Measurements from ENCODE around the gene MYO9A.
"Not testable (repeated sequence)": the region's sequence is repeated elsewhere in the genome, so short reads cannot be mapped to it uniquely, and the experiment has no call there.

Gene MYO9A

DNA sequence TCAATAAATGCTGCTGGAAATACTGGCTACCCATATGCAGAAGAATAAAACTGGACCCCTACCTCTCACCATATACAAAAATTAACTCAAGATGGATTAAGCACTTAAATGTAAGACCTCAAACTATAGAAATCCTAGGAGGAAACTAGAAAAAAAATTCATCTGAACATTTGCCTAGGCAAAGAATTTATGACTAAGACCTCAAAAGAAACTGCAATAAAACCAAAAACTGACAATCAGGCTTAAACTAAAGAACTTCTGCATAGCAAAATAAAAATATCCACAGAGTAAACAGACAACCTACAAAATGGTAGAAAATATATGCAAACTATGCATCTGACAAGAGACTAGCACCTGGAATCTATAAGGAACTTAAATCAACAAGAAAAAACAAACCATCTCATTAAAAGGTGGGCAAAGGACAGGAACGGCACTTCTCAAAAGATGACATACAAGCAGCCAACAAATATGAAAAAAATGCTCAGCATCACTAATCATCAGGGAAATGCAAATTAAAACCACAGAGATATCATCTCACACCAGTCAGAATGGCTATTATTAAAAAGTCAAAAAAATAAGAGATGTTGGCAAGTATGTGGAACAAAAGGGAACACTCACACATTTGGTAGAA is 47.0 kb downstream of the MYO9A start:
- no peaks in the 10 kb centered on the region for H3K4me1 ChIP-seq (ENCODE audit: control insufficient read depth, insufficient read depth, low read length)
- no peaks in the 10 kb centered on the region for H3K36me3 ChIP-seq (ENCODE audit: control insufficient read depth, insufficient read depth, low read length)
- no peak overlapping the region for H3K27ac ChIP-seq (ENCODE audit: insufficient read depth, low read depth, low read length, poor library complexity, severe bottlenecking)
- WGBS, 2 experiments = 89% methylated on average over 1 of the region's 1 CpG
- H3K4me3 ChIP-seq (ENCODE audit: insufficient read depth, low read depth, low read length) = no peak overlapping the region
- H3K27me3 ChIP-seq (ENCODE audit: control insufficient read depth, insufficient read depth, low read length, poor library complexity, severe bottlenecking) = no peaks in the 10 kb centered on the region
- no peaks in the 10 kb centered on the region for H3K9me3 ChIP-seq (ENCODE audit: control insufficient read depth, low read length)

DNA sequence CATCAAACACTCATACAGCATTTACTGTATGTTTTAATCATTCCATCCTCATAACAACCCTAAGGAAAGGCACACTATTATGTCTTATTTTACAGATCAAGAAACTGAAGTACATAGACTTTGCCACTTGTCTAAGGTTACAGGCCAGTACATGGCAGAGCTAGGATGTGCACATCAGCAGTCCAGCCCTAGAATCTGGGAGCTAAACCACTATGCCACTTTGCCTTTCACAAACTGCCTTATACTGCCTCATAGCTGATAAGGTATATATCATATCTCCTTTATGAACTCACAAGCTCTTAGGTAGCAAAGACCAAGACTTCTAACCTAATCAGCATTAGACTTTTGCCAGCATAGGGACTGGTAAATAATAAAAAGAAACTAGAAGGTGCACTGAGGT is 49.1 kb downstream of the MYO9A start:
- H3K4me1 ChIP-seq (ENCODE audit: control insufficient read depth, insufficient read depth, low read length) = no peaks in the 10 kb centered on the region
- H3K27me3 ChIP-seq (ENCODE audit: control insufficient read depth, insufficient read depth, low read length, poor library complexity, severe bottlenecking) = no peaks in the 10 kb centered on the region

DNA sequence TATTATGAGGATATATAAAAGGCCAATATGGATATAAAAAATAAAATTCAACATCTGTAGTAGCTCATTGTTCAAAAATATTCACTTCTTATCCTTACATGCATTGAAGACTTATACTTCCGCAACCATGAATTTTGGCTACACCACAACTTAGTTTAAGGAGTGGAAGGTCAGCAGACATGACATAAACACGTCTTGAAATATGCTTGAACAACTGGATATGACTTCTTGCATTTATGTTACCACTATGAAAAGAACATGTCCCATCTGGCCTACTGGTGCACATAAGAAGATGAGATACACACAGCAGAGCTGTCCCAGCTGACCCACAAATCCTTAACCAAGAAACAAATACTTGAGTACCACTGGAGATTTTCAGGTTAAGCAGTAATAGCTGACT is 52.1 kb downstream of the MYO9A start:
- Histone ChIP-seq H3K4me1 (ENCODE audit: control insufficient read depth, insufficient read depth, low read length) (no peaks in the 10 kb centered on the region), H3K4me3 (ENCODE audit: insufficient read depth, low read depth, low read length) (no peak overlapping the region), H3K27ac (ENCODE audit: insufficient read depth, low read depth, low read length, poor library complexity, severe bottlenecking) (no peak overlapping the region), H3K27me3 (ENCODE audit: control insufficient read depth, insufficient read depth, low read length, poor library complexity, severe bottlenecking) (no peaks in the 10 kb centered on the region), H3K36me3 (ENCODE audit: control insufficient read depth, insufficient read depth, low read length) (no peaks in the 10 kb centered on the region), H3K9me3 (ENCODE audit: control insufficient read depth, low read length) (no peaks in the 10 kb centered on the region)
- WGBS, 2 experiments = 90 to 96% methylated on average over 2 of the region's 2 CpGs

More for the DNA sequence above, 49.1 kb downstream of the MYO9A start:
- no peaks in the 10 kb centered on the region for H3K36me3 ChIP-seq (ENCODE audit: control insufficient read depth, insufficient read depth, low read length)
- no peak overlapping the region for H3K4me3 ChIP-seq (ENCODE audit: insufficient read depth, low read depth, low read length)
- H3K27ac ChIP-seq (ENCODE audit: insufficient read depth, low read depth, low read length, poor library complexity, severe bottlenecking) = no peak overlapping the region
- H3K9me3 ChIP-seq (ENCODE audit: control insufficient read depth, low read length) = no peaks in the 10 kb centered on the region

DNA sequence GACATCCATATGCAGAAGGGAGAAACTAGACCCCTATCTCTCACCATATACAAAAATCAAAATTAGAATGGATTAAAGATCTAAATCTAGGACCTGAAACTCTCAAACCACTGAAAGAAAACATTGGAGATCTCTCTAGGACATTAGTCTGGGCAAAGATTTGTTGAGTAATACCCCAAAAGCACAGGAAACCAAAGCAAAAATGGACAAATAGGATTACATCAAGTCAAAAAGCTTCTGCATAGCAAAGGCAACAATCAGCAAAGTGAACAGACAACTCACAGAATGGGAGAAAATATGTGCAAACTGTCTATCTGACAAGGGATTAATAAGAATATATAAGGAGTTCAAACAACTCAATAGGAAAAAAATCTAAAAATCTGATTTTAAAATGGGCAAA is 54.8 kb downstream of the MYO9A start:
- Histone ChIP-seq H3K9me3 (ENCODE audit: control insufficient read depth, low read length) (no peaks in the 10 kb centered on the region), H3K4me1 (ENCODE audit: control insufficient read depth, insufficient read depth, low read length) (no peaks in the 10 kb centered on the region), H3K27ac (ENCODE audit: insufficient read depth, low read depth, low read length, poor library complexity, severe bottlenecking) (no peak overlapping the region), H3K4me3 (ENCODE audit: insufficient read depth, low read depth, low read length) (no peak overlapping the region), H3K36me3 (ENCODE audit: control insufficient read depth, insufficient read depth, low read length) (no peaks in the 10 kb centered on the region), H3K27me3 (ENCODE audit: control insufficient read depth, insufficient read depth, low read length, poor library complexity, severe bottlenecking) (no peaks in the 10 kb centered on the region)

DNA sequence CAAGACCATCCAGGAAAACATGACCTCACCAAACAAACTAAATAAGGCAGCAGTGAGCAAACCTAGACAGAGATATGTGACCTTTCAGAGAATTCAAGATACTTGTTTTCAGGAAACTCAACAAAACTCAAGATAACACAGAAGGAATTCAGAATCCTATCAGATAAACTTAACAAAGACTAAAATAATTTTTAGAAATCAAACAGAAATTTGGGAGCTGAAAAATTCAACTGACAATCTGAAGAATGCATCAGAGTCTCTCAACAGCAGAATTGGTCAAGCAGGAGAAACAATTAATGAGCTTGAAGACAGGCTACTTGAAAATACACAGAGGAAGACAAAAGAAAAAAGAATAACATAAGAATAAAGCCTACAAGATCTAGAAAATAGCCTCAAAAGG is 55.6 kb downstream of the MYO9A start:
- H3K4me3 ChIP-seq (ENCODE audit: insufficient read depth, low read depth, low read length) = no peak overlapping the region

DNA sequence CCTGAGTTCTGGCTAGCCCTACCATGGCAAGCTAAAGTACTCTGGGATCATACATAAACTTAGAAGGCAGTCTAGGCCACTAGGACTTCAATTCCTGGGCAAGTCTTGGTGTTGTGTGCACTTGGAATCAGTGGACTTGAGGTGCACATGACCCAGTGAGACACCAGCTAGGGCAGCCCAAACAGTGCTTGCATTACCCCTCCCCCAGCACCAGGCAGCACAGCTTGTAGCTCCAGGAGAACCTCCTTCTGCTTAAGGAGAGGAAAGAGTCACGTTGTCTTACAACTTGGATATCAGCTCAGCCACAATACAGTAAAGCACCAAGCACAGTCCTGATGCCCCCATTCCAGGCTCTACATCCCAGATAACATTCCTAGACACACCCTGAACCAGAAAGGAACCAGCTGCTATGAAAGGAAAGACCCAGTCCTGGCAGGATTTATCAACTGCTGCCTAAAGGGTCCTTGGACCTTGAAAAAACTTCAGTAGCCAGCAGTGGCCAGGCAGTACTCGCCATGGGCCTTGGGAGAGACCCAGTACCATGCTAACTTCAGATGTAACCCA is 57.2 kb downstream of the MYO9A start:
- H3K27ac ChIP-seq (ENCODE audit: insufficient read depth, low read depth, low read length, poor library complexity, severe bottlenecking) = no peak overlapping the region
- 83 to 84% methylated on average over 2 of the region's 2 CpGs for WGBS, 2 experiments

More for the DNA sequence above, 55.6 kb downstream of the MYO9A start:
- Histone ChIP-seq H3K27me3 (ENCODE audit: control insufficient read depth, insufficient read depth, low read length, poor library complexity, severe bottlenecking) (no peaks in the 10 kb centered on the region), H3K27ac (ENCODE audit: insufficient read depth, low read depth, low read length, poor library complexity, severe bottlenecking) (no peak overlapping the region), H3K36me3 (ENCODE audit: control insufficient read depth, insufficient read depth, low read length) (no peaks in the 10 kb centered on the region), H3K4me1 (ENCODE audit: control insufficient read depth, insufficient read depth, low read length) (no peaks in the 10 kb centered on the region), H3K9me3 (ENCODE audit: control insufficient read depth, low read length) (no peaks in the 10 kb centered on the region)

DNA sequence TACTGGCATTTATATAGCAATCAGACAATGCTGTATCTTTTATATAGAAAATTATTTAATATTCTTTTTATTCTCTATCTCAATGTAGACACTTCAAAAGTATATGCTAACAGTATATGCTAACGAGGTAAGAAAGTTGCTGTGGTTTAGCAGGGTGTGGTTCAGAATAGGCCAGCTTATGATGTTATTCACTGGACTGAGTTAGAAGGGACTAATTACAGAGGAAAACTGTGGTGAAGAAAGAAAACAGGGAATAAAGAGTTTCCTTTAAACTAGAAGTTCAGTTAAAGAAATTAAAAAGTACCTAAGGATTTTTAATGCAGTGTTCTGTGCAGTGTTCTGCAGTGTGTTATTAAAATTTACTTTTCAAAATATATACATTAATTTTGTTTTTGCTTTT is 59.4 kb downstream of the MYO9A start:
- Histone ChIP-seq H3K4me3 (ENCODE audit: insufficient read depth, low read depth, low read length) (no peak overlapping the region), H3K9me3 (ENCODE audit: control insufficient read depth, low read length) (no peaks in the 10 kb centered on the region), H3K36me3 (ENCODE audit: control insufficient read depth, insufficient read depth, low read length) (no peaks in the 10 kb centered on the region), H3K4me1 (ENCODE audit: control insufficient read depth, insufficient read depth, low read length) (no peaks in the 10 kb centered on the region), H3K27me3 (ENCODE audit: control insufficient read depth, insufficient read depth, low read length, poor library complexity, severe bottlenecking) (no peaks in the 10 kb centered on the region), H3K27ac (ENCODE audit: insufficient read depth, low read depth, low read length, poor library complexity, severe bottlenecking) (no peak overlapping the region)
- WGBS, 2 experiments = 93 to 94% methylated on average over 1 of the region's 1 CpG

More for the DNA sequence above, 57.2 kb downstream of the MYO9A start:
- Histone ChIP-seq H3K4me1 (ENCODE audit: control insufficient read depth, insufficient read depth, low read length) (no peaks in the 10 kb centered on the region), H3K4me3 (ENCODE audit: insufficient read depth, low read depth, low read length) (no peak overlapping the region), H3K9me3 (ENCODE audit: control insufficient read depth, low read length) (no peaks in the 10 kb centered on the region), H3K36me3 (ENCODE audit: control insufficient read depth, insufficient read depth, low read length) (no peaks in the 10 kb centered on the region), H3K27me3 (ENCODE audit: control insufficient read depth, insufficient read depth, low read length, poor library complexity, severe bottlenecking) (no peaks in the 10 kb centered on the region)

DNA sequence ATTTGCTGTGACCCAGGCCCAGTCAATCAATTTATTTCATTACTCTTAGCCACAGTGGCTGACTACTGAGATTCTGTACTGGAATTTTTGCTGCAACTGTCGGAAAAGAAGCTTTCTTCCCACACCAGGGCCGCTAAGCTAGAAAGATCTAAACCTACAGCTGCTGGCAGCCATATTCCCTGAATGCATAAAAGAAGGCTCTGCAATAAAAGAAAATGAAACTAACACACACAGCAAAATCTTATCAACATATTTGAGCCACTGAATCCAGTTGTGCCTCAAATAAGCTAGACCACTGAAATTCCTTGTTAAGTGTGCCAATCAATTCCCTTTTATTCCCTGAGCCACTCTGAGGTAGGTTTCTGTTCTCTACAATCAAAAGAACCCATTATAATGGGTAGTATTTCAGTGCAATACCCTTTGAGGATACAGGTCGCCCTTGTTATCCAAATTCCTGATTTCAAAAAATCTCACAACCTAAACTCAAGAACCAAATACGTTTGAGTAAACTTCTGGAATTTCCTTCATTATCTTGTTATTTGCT is 60.3 kb downstream of the MYO9A start:
- Histone ChIP-seq H3K36me3 (ENCODE audit: control insufficient read depth, insufficient read depth, low read length) (no peaks in the 10 kb centered on the region), H3K4me3 (ENCODE audit: insufficient read depth, low read depth, low read length) (no peak overlapping the region), H3K9me3 (ENCODE audit: control insufficient read depth, low read length) (no peaks in the 10 kb centered on the region), H3K4me1 (ENCODE audit: control insufficient read depth, insufficient read depth, low read length) (no peaks in the 10 kb centered on the region), H3K27ac (ENCODE audit: insufficient read depth, low read depth, low read length, poor library complexity, severe bottlenecking) (no peak overlapping the region), H3K27me3 (ENCODE audit: control insufficient read depth, insufficient read depth, low read length, poor library complexity, severe bottlenecking) (no peaks in the 10 kb centered on the region)
- 51 to 54% methylated on average over 4 of the region's 4 CpGs for WGBS, 2 experiments

DNA sequence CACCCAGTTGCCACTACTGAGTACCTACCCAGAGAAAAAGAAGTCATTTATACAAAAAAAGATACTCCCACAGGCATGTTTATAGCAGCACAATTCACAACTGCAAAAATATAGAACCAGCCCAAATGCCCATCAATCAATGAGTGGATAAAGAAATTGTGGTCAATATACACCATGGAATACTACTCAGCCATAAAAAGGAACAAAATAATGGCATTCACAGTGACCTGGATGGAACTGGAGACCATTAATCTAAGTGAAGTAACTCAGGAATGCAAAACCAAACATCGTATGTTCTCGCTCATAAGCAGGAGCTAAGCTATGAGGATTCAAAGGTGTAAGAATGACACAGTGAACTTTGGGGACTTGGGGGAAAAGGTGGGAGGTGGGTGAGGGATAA is 61.7 kb downstream of the MYO9A start:
- not testable (repeated sequence) for H3K27ac ChIP-seq (ENCODE audit: insufficient read depth, low read depth, low read length, poor library complexity, severe bottlenecking); H3K4me3 ChIP-seq (ENCODE audit: insufficient read depth, low read depth, low read length); H3K4me1 ChIP-seq (ENCODE audit: control insufficient read depth, insufficient read depth, low read length); H3K9me3 ChIP-seq (ENCODE audit: control insufficient read depth, low read length); H3K36me3 ChIP-seq (ENCODE audit: control insufficient read depth, insufficient read depth, low read length); H3K27me3 ChIP-seq (ENCODE audit: control insufficient read depth, insufficient read depth, low read length, poor library complexity, severe bottlenecking)
- WGBS, 2 experiments = 94 to 98% methylated on average over 2 of the region's 2 CpGs

DNA sequence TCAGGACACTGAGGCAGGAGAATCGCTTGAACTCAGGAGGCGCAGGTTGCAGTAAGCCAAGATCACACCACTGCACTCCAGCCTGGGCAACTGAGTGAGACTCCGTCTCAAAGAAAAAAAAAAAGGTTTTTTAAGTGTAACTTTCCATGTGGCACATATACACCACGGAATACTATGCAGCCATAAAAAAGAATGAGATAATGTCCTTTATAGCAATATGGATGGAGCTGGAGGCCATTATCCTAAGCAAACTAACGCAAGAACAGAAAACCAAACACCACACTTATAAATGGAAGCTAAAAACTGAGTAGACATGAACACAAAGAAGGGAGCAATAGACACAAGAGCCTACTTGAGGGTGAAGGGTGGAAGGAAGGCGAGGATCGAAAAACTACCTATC is 64.7 kb downstream of the MYO9A start:
- not testable (repeated sequence) for H3K9me3 ChIP-seq (ENCODE audit: control insufficient read depth, low read length); H3K4me3 ChIP-seq (ENCODE audit: insufficient read depth, low read depth, low read length); H3K36me3 ChIP-seq (ENCODE audit: control insufficient read depth, insufficient read depth, low read length); H3K27me3 ChIP-seq (ENCODE audit: control insufficient read depth, insufficient read depth, low read length, poor library complexity, severe bottlenecking); H3K27ac ChIP-seq (ENCODE audit: insufficient read depth, low read depth, low read length, poor library complexity, severe bottlenecking); H3K4me1 ChIP-seq (ENCODE audit: control insufficient read depth, insufficient read depth, low read length)
- WGBS, 2 experiments = 90 to 92% methylated on average over 5 to 6 of the region's 7 CpGs
